Body of pancreas (tissue), 4 donors: ENCODE measurements around the gene CISH. TPM values are rescaled to one million over a fixed set of nuclear protein-coding genes. Genes with fewer than 3 reads are reported as not detected.
A peak's percentile ranks its signal among the peaks of the same experiment; 100 is the strongest.

Source experiments
- ATAC-seq: fragments of 150-250 bp; one replicate; pipeline ENCODE4 v1.9.1; 2016
- DNase-seq, 4 donors: peaks; one replicate each; pipeline ENCODE4 v3.0.0-alpha.2; 2019
- H3K27ac ChIP-seq, 4 donors: fragments of 200-600 bp; sonication (generic); 1 replicate in 3 of 4; 2 replicates in 1 of 4; pipeline versions ENCODE4 v1.5.1 to v1.6.1; 2016 to 2019; ENCODE audit warnings: mild to moderate bottlenecking in 1 of 4, mixed read lengths in 1 of 4, moderate library complexity in 1 of 4
- H3K27me3 ChIP-seq, 2 donors: fragments of 200-600 bp; sonication (generic); one replicate each; pipeline ENCODE4 v1.6.0; 2016; ENCODE audit warnings: mild to moderate bottlenecking in 1 of 2
- H3K36me3 ChIP-seq, 2 donors: fragments of 200-600 bp; sonication (generic); replicated peaks in 1 of 2; 2 replicates each; pipeline ENCODE4 v1.5.1; 2016; ENCODE audit warnings: low read depth in 2 of 2; ENCODE audit not compliant: insufficient read depth in 1 of 2
- H3K4me1 ChIP-seq: fragments of 200-600 bp; sonication (generic); one replicate; pipeline ENCODE4 v1.6.0; 2016
- H3K4me3 ChIP-seq, 2 donors: fragments of 200-600 bp; sonication (generic); 1 replicate in 1 of 2; 2 replicates in 1 of 2; pipeline ENCODE4 v1.5.1; 2016 to 2019
- H3K9me3 ChIP-seq, 3 donors: fragments of 200-600 bp; sonication (generic); 1 replicate in 2 of 3; 2 replicates in 1 of 3; pipeline ENCODE4 v1.5.1; 2016
- POLR2A ChIP-seq, 3 donors: fragments of 450-650 bp; IDR thresholded peaks; one replicate each; pipeline ENCODE4 v1.6.1; 2016; ENCODE audit warnings: antibody characterized with exemption in 3 of 3, mild to moderate bottlenecking in 2 of 3
- WGBS, 2 donors: methylation state at CpG; one replicate each; pipeline ENCODE4 v1.1.5; 2017; 5-methylcytosine and 5-hydroxymethylcytosine counted together
- intact Hi-C: fragments of 100-400 bp; cut with DNase I; formaldehyde crosslinking; loops from one replicate; pipeline ENCODE4 v1.15.1; 2023
- total RNA-seq, 2 donors: library from RNA; depleted of rRNA; stranded (reverse); fragments of >200 nt; gene quantifications; one replicate each; pipeline ENCODE4 v1.1.0, GENCODE V29; 2016
- TF ChIP-seq, protein P1 (sequence below), 7 experiments: fragments of 450-650 bp in 4 of 7; fragments of 200-600 bp in 3 of 7; sonication (generic) in 3 of 7; IDR thresholded peaks; one replicate each; pipeline ENCODE4 v1.5.1; 2016 to 2019; ENCODE audit warnings: antibody characterized with exemption in 7 of 7

CISH gene, protein sequence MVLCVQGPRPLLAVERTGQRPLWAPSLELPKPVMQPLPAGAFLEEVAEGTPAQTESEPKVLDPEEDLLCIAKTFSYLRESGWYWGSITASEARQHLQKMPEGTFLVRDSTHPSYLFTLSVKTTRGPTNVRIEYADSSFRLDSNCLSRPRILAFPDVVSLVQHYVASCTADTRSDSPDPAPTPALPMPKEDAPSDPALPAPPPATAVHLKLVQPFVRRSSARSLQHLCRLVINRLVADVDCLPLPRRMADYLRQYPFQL
- total RNA-seq = 10 to 100 TPM in 1 of 2 donors, 1 to 10 TPM in 1; 4.9 to 19.8 TPM

DNA sequence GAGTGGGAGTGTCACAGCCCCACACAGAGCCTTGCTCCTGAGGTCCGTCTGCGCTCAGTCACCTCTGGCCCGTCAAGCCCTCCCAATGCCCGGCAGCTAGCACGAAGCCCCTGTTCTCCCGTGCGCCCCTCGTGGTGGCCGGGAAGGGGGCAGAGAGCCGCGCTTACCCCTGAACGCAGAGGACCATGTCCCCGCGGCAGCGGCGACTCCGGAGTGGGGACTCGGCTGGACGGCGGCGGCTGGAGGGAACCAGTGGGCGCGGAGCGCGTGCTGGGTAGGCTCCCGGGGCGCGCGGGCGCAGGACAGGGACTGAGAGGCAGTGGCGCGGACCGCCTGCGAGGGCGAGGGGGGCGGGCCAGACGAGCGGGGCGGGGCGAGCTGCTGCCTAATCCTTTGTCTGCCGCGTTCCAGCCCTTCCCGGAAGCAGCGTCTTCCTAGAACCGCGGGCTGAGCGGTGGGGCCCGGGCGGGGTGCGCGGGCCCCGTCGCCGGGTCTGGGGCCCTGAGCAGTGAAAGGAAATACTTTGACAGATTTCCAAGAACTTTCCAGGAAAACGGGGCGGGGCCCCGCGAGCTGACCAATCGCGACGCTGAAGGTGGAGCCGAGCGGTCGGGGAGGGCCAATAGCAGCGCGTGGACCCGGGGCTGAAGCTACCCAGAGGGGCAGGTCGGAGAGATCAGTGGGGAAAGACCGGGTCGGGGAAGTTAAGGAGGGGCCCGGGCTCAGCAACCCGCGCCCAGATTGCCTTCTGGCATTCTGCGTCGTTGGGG is at the start of gene CISH:
Gene CISH, minus strand, starts transcription at position 311 of the 770 bp plus-strand sequence. Its CDS starts 124 bp downstream, at position 187.
- peaks cover 74% of the 10 kb centered on the region for H3K4me1 ChIP-seq
- ATAC-seq (peak; percentile 82), DNase-seq (peak; percentile 95 to 97 (median 97))
- H3K27me3 ChIP-seq = no peaks in the 10 kb centered on the region
- H3K36me3 ChIP-seq = peaks cover 0 to 6% of the 10 kb centered on the region in 2 donors
- H3K9me3 ChIP-seq = no peaks in the 10 kb centered on the region
- WGBS, 2 donors = 0% methylated on average over 17 to 63 of the region's 75 CpGs
- TF ChIP-seq, protein P1, sequence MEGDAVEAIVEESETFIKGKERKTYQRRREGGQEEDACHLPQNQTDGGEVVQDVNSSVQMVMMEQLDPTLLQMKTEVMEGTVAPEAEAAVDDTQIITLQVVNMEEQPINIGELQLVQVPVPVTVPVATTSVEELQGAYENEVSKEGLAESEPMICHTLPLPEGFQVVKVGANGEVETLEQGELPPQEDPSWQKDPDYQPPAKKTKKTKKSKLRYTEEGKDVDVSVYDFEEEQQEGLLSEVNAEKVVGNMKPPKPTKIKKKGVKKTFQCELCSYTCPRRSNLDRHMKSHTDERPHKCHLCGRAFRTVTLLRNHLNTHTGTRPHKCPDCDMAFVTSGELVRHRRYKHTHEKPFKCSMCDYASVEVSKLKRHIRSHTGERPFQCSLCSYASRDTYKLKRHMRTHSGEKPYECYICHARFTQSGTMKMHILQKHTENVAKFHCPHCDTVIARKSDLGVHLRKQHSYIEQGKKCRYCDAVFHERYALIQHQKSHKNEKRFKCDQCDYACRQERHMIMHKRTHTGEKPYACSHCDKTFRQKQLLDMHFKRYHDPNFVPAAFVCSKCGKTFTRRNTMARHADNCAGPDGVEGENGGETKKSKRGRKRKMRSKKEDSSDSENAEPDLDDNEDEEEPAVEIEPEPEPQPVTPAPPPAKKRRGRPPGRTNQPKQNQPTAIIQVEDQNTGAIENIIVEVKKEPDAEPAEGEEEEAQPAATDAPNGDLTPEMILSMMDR (IDR thresholded peaks at IDR 0.05) = peak in 6 of 7 experiments; percentile 12 to 48 (median 35)
- TF ChIP-seq POLR2A (IDR thresholded peaks at IDR 0.05) = peak; percentile 83 to 92 (median 87)
- peak within 1 kb of the TSS; percentile 44 to 85 for H3K4me3 ChIP-seq
- intact Hi-C loops = no loop called here
- H3K27ac ChIP-seq = peak within 1 kb of the TSS; percentile 79 to 88 (median 86)

DNA sequence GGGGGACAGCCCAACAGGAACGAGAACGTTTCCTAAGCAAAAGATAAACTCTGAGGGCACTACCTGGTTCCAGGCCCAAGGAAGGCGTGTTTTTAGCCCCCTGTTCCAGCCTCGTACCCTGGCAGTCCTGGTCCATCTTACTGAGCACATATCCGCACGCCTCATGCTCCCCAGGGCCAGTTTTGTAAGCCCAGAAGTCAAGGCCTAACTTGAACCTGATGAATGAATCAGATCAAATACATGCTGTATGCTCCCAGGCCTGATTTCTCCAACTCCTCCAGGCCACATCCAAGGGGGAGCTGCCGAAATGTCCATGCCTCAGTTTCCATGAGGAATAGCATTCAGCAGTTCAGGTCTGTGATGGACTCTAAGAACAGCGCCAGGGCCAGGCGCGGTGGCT is 48.8 kb upstream of the CISH start:
- Histone ChIP-seq H3K36me3 (no peaks in the 10 kb centered on the region), H3K4me3 (no peak overlapping the region), H3K27me3 (no peaks in the 10 kb centered on the region), H3K4me1 (peaks cover 8% of the 10 kb centered on the region), H3K9me3 (no peaks in the 10 kb centered on the region), H3K27ac (no peak overlapping the region)
- WGBS, 2 donors = 88 to 89% methylated on average over 6 to 10 of the region's 10 CpGs
- DNase-seq (no peak), ATAC-seq (no peak)
- intact Hi-C loops = no loop called here
- no peak for TF ChIP-seq POLR2A (IDR thresholded peaks at IDR 0.05)

DNA sequence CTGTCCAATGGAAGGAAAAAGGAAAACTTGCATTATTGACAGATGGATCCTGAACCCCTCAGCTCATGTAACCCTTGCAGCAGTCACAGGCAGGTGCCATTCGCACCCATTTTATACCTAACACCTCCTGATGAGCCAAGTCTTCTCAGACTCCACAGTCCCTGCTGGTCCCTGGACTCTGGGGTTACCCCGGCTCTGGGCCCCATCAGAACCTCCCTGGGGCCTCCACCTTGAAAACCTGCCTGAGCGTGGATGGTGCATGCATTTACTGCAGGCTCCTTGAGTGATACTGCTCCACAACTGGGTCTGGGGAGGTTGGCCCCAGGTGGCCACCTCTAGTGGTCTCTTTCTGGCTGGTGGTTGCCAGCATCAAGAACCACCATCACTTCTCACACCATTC is 47.3 kb upstream of the CISH start:
- H3K27ac ChIP-seq = no peak overlapping the region
- H3K27me3 ChIP-seq = no peaks in the 10 kb centered on the region
- H3K4me3 ChIP-seq = no peak overlapping the region
- no peak for ATAC-seq
- DNase-seq = peak in 1 of 4 donors; percentile 1
- H3K4me1 ChIP-seq = peaks cover 8% of the 10 kb centered on the region
- intact Hi-C loops = no loop called here
- TF ChIP-seq, protein P1 (IDR thresholded peaks at IDR 0.05) = no peak
- TF ChIP-seq POLR2A (IDR thresholded peaks at IDR 0.05) = no peak
- 88 to 91% methylated on average over 1 to 3 of the region's 3 CpGs for WGBS, 2 donors
- H3K36me3 ChIP-seq = no peaks in the 10 kb centered on the region
- H3K9me3 ChIP-seq = no peaks in the 10 kb centered on the region

DNA sequence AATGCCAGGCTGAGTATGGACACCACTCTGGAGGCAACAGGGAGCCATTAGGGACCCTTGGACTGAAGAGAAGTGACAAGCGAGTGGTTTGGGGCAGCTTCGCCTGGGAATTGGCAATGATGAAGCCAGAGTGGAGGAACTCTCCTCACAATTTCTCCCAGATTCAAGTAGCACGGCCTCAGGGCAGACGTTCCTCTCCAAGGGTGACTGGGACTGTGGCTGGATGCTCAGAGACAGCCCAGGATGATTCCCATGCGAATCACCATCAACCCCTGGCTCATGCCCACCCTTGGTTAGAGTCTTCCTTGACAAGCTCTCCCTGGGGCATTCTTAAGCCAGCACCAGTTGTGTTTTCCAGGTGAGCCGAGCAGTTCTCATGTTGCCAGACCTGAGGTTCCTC is 46.8 kb upstream of the CISH start:
- Histone ChIP-seq H3K4me3 (no peak overlapping the region), H3K36me3 (no peaks in the 10 kb centered on the region), H3K9me3 (no peaks in the 10 kb centered on the region), H3K27ac (no peak overlapping the region), H3K4me1 (peaks cover 4% of the 10 kb centered on the region), H3K27me3 (no peaks in the 10 kb centered on the region)
- no peak for ATAC-seq
- WGBS, 2 donors = 77 to 91% methylated on average over 6 of the region's 6 CpGs
- no peak for TF ChIP-seq POLR2A (IDR thresholded peaks at IDR 0.05)
- TF ChIP-seq, protein P1 (IDR thresholded peaks at IDR 0.05) = no peak
- intact Hi-C loops = no loop called here
- DNase-seq = peak in 1 of 4 donors; percentile 2

DNA sequence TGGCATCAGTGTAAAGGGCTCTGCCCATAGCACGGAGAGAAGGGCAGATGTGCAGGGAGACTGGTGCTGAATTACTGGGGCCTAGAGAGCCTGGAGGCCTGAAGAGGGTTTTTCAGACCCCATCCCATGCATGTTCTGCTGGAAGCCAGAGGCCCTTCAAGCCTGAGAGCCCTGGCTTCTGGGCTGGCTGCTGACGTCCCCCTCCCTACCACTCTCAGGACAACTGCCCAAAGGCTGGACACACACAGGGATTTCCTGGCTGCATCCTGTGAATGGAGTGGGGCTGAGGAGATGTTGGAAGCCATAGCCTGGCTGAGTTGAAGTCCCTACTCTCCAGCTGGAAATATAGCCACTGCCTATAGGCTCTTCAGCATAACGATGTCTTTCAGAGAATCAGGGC is 46.2 kb upstream of the CISH start:
- H3K27ac ChIP-seq = no peak overlapping the region
- no peaks in the 10 kb centered on the region for H3K9me3 ChIP-seq
- ATAC-seq = no peak
- WGBS, 2 donors = 78 to 88% methylated on average over 2 to 3 of the region's 3 CpGs
- no peak overlapping the region for H3K4me3 ChIP-seq
- H3K36me3 ChIP-seq = no peaks in the 10 kb centered on the region
- TF ChIP-seq, protein P1 (IDR thresholded peaks at IDR 0.05) = no peak
- no peak for TF ChIP-seq POLR2A (IDR thresholded peaks at IDR 0.05)
- no peaks in the 10 kb centered on the region for H3K4me1 ChIP-seq
- no peaks in the 10 kb centered on the region for H3K27me3 ChIP-seq
- intact Hi-C loops = no loop called here
- peak in 1 of 4 donors; percentile 4 for DNase-seq
